Measurements from ENCODE around the gene CATSPERZ.

The CATSPERZ gene, protein sequence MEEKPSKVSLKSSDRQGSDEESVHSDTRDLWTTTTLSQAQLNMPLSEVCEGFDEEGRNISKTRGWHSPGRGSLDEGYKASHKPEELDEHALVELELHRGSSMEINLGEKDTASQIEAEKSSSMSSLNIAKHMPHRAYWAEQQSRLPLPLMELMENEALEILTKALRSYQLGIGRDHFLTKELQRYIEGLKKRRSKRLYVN

DNA sequence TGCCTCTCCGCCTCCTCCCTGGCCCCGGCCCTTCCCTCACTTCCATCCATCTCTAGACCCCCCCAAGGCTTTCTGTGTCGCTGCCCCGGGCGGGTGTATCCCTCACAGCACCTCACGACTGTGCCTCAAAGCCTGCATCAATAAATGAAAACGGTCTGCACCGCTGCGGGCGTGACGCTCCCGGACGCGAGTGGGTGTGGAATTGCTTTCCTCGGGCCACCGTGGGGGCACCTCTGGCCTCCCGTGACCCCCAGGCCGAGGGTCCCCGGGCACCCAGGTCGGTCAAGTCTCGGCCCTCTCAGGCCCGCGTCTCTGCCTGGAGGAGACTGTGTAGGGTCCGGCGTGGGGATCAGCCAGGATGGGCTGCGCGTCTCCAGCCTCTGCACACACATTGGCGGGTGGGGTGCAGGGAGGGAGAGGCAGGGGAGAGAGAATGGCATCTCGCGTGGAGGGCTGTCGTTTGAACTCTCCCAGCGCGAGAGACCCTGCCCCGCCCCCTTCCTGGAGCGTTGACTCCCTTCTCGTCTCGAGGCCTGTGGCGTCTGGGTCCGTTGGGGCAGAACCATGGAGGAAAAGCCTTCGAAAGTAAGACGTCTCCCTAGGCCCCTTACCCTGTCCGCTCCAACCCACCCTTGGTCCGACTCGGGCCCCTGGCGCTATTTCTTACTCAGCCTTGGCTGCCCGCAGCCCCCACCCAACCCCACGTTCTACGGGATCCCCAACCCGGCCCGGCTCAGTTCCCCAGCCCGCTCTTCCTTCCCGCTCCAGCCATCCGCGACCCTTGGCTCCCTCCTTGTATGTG, at the start of gene CATSPERZ:
Gene CATSPERZ (plus strand): TSS at position 512 of the 802 bp plus-strand sequence. CDS start 53 bp downstream, at position 565.
- peak in 1 of 14 donors; percentile 46 for DNase-seq

DNA sequence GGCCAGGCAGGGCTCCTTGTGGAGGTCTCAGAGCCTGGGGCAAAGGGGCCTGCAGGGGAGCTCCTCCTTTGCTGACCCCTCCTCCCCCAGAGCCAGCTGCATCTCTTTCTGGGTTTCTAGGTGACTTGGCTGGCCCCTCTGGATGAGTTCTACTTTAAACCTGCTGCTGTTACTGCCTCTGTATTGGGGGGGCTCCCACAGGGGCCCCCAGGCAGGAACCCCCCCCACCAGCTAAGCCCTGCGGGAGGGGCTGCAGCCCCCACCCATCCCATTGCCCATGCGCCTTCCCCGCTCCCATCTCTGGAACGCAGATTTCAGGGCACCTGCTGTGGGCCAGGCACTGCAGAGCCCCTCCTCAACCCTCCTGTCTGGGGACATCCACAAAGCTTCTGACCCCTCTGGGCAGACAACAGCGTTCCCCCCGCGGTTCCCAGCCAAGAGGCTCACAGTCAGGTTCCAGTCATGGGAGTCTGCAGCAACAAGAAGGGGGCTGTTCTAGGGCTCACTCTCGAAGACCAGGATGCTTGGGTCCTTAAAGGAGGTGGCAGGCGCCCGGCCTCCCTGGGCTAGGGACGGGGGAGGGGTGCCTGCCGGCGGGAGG, 49.6 kb upstream of the CATSPERZ start:
- DNase-seq = no peak

DNA sequence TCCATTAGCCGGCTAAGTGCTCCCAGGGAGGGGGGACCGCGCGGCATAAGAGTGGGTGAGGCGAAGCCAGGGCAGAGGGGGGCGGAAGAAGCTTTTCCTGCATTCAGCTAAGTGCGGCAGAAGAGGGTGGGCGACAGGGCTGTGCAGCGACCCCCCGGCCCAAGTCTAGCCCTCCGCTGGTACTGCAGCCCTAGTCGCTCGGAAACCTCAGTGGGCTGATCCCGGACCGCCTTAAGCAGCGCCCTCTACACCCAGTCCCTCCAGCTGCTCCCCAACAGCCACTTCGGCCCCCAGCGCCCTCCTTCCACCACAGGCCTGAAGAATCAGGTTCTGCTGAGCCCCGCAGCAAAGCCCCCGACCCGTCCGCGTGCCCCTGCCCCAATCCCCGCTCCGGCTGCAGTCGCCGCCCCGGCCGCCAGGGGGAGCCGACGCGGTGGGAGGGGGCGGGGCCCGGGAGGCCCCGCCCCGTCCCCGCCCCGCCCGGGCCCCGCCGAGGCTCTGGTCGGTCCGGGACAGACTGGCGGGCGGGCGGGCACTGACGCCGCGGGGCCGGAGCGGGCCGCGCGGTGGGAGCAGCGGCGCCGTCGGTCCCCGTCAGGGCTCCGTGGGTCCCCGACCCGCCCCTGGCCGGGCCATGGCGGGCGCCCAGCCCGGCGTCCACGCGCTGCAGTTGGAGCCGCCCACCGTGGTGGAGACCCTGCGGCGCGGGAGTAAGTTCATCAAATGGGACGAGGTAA, 49.0 kb upstream of the CATSPERZ start, which contains the start of gene PLCB3:
Gene PLCB3 (plus strand): TSS at position 515 of the 737 bp plus-strand sequence. CDS start 120 bp downstream, at position 635.
- peak in 8 of 14 donors; percentile 19 to 80 (median 43) for DNase-seq

DNA sequence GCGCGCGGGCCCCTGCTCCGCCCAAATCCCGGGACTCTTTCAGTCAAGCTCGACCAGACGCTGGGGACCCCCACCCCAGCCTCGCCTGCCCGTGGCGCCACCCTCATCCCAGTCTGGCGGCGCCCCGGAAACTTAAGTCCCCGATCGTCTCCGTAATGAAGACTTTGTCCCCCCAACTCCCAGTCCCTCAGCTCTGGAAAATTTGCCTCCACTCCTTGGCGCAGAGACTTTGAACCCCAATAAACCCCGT, 48.5 kb upstream of the CATSPERZ start:
- DNase-seq = no peak

DNA sequence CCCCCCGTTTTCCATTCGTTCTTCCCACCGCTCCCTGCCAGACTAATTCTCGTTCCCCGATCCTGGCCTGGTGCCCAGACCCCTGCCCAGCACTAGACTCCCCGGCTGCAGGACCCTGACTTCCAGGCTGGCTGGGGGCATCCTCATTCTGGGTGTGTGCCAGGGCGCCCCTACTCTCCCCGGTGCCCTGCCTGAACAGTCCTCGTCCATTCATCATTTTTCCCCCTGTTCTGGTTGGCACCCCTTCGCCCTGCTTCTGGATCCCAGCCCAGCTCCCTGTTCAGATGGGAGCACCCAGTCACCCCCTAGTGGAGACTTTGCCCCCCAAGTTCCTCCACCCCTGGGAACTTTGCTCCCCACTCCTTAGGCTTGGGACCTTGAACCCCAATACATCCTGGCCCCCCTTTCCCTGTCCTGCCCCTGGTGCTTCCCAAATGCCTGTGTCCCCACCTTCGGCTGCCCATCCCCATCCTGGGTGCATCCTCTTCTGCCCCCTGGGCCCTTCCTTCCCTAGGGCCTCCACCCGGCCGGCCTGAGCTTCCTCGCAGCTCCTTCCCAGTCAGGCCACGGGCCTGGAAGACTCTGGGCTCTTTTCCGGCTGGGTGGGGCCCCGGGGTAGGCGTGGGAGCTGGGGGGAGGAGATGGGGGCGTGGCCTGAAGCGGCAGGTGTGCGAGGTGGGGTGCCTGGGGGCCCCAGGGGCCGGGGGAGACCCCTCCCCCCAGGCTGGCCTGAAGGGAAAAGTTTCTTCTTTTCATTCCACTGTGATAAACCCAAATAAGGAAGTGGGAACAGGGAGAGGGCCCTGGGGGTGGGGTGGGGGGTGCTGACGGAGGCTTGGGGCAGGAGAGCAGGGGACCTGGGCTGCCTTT, 47.9 kb upstream of the CATSPERZ start:
- no peak for DNase-seq

DNA sequence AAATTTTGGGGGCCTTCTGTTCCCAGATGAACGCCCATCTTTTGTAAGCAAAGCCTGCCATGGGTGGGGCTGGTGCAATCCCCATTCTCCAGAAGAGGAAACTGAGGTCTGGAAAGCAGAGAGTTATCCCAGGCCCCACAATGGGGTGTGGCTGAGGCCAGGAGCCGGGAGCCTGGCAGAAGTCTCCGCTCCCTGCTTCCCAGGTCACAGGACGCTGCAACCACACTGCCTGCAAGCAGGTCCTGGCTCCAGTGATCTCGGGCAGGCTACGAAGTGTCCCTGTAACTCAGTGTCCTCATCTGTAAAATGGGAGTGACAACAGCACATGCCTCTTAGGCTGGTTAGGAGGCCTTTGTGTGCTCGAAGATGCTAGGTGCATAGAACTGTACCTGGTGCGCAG, 47.1 kb upstream of the CATSPERZ start:
- no peak for DNase-seq

DNA sequence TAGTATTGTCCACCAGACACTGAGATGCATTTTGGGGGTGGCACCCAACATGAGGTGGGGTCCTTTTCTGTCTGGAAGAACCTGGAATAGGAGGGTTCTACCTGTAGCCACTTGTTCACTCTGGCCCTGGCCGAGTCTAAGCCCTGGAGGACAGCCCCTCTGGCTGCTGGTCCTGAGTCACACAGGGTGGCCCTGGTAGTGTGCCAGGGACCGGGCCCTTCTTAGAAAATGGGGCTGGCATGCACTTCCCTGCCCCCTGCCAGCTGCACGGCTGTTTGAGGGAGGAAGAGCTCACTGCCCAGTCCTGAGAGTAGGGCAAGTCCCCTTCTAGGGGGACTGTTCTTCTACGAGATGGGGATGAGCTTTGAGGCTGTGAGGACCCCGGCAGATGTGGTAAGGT, 46.7 kb upstream of the CATSPERZ start:
- DNase-seq = peak in 9 of 14 donors; percentile 28 to 80 (median 53)

DNA sequence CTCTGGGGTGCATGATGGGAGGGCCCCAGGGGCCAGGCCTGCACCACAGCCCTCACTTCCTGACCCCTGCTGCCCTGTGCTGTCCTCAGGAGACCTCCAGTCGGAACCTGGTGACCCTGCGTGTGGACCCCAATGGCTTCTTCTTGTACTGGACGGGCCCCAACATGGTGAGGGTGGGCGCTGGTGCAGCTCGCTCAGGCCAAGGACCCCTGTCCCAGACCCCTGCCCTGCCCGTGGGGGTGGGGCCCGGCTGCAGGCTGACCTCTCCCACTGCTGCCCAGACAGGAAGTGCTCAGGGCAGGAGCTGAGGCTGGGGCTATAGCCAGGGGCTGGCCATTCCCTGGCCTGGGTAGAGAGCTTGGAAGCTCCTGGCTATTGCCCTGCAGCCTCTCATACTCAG, 45.8 kb upstream of the CATSPERZ start:
- DNase-seq = no peak

DNA sequence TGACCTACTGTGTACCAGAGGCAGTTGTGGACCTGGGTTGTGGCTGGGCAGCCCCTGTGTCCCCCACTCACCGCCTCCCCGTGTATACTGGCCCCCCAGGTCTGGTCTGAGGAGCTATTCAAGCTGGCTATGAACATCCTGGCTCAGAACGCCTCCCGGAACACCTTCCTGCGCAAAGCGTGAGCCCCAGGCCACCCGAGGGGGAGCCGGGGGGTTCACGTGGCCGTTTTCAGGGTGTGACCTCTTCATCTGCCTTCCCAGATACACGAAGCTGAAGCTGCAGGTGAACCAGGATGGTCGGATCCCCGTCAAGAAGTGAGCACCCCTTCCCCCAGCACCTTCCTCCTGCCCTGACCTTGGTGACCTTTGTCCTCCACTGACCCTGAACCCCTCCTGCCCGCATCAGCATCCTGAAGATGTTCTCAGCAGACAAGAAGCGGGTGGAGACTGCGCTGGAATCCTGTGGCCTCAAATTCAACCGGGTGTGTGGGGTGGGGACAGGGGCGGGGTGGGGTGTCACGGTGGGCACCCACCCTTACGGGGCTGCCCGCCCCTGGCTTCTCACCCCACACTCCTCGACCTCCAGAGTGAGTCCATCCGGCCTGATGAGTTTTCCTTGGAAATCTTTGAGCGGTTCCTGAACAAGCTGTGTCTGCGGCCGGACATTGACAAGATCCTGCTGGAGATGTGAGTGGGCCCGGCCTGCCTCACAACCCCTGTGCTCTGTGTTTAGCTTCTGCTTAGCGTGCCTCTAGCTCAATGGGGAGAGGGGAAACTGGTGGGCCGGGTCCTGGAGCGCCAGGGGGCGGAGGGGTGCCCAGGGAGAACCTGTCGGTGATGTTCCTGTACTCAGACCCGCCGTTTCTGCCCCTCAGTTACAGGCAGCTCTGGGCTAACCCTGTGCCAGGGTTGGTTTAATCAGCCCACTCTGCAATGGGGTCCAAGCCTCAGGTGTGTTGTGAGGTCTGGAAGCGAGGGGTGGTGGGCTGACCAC, 44.7 kb upstream of the CATSPERZ start:
- DNase-seq = no peak

DNA sequence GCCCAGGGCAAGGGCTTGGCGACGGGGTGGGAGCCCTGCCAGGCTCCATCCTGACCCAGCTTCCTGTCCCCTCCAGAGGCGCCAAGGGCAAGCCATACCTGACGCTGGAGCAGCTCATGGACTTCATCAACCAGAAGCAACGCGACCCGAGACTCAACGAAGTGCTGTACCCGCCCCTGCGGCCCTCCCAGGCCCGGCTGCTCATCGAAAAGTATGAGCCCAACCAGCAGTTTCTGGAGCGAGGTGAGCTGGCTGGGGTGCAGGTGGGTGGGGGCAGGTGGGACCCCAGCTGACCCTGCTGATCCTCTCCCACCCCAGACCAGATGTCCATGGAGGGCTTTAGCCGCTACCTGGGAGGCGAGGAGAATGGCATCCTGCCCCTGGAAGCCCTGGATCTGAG, 43.9 kb upstream of the CATSPERZ start:
- DNase-seq = no peak

DNA sequence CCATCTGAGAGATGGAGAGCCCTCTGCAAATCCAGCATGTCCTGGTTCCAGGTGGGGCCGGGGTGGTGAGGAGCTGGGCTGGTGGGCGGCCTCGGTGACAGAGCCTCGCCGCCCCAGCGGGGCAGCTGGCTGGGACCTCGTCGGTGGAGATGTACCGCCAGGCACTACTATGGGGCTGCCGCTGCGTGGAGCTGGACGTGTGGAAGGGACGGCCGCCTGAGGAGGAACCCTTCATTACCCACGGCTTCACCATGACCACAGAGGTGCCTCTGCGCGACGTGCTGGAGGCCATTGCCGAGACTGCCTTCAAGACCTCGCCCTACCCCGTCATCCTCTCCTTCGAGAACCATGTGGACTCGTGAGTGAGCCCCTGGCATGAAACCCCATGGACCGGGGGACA, 41.8 kb upstream of the CATSPERZ start:
- DNase-seq = no peak

DNA sequence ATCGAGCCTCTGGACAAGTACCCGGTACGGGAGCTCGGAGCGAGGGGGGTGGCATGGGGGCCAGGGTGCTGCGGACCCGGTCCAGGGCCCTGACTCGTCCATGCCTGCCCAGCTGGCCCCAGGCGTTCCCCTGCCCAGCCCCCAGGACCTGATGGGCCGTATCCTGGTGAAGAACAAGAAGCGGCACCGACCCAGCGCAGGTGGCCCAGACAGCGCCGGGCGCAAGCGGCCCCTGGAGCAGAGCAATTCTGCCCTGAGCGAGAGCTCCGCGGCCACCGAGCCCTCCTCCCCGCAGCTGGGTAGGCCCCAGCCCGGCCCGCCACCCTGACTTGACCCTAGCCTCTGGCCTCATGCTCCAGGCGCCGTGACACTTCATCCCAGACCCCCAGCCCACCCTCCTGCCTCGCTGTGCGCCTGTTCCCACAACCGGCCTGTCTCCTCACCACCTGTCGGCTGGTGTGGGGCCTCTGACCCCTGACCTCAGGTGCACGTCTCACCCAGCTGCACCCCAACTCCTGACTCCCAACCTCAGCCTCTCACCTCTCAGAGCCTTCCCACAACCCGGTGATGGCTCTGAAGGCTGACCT, 41.1 kb upstream of the CATSPERZ start:
- no peak for DNase-seq

DNA sequence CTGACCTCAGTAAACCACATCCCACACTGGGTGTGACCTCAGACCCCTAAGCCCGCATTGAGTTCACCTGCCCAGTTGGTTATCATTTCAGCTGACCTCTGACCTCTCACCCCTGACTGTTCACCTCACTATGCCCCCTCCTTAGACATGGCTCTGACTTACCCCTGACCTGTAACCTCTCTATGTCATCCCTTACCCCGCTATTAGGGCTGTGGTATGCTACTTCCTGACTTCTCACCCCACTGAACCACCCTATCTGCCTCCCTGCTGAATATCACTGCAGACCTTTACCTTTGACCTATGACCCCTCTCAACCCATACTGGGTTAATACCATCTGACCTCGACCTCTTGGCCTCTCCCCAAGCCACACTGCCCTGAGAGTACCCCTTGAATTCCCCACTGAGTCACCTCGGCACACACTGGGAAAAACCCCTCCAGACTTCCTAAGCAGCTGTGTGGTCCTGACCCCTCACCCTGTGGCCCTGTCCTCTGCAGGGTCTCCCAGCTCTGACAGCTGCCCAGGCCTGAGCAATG, 40.6 kb upstream of the CATSPERZ start:
- no peak for DNase-seq

DNA sequence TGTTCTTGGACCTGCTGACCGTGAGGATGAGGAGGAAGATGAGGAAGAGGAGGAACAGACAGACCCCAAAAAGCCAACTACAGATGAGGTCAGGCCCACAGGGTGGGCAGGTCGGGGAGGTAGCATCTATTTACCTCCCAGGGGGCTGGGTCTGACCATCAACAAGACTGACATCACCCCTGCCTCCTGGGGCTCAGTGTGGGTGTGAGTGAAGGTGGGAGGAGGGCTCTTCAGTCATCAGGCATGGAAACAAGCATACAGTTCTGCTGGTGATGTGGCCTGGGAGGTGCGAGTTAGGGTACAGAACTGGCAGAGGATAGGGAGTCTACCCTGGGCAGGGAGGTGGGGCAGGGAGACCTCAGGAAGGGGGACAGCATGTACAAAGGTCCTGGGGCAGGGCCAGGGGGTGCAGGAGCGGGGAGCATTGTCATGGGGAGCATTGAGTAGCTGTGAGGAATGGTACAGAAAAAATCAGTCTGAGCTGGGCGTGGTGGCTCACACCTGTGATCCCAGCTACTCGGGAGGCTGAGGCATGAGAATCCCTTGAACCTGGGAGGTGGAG, 39.9 kb upstream of the CATSPERZ start:
- DNase-seq = no peak

DNA sequence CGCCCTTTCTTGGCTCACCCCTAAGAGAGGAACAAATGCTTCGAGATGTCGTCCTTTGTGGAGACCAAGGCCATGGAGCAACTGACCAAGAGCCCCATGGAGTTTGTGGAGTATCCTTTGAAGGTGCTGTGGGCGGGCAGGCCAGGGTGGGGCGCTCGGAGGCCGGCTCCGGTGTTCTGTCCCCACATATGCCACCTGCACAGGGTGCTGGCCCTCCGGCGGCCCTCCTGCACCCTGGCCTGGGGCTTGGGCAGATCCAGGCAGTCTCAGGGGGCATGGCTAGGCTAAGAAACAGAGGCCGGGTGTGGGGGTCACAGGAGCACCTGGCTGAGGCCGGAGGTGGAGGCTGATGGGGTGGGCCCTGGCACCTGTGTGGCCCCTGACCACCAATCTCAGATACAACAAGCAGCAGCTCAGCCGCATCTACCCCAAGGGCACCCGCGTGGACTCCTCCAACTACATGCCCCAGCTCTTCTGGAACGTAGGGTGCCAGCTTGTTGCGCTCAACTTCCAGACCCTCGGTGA, 38.5 kb upstream of the CATSPERZ start:
- no peak for DNase-seq

DNA sequence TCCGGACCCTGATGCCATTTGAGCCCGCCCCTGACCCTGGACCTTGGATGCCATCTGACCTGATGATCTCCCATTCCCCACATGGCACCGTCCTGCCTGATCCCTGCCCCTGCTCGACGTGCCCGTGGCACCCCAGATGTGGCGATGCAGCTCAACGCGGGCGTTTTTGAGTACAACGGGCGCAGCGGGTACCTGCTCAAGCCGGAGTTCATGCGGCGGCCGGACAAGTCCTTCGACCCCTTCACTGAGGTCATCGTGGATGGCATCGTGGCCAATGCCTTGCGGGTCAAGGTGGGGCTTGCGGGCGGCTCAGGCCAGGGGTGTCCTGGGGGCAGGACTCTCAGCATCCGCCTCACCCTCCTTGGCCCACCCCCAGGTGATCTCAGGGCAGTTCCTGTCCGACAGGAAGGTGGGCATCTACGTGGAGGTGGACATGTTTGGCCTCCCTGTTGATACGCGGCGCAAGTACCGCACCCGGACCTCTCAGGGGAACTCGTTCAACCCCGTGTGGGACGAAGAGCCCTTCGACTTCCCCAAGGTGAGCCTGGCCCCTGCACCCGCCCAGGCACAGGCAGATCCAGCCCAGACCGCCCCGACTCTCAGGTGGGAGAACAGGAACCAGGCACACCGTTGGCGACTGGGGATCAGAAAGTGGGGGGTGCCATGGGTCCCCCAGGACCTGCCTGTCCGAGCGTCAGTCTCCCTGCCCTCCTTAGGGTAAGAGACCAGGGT, 37.7 kb upstream of the CATSPERZ start:
- no peak for DNase-seq

DNA sequence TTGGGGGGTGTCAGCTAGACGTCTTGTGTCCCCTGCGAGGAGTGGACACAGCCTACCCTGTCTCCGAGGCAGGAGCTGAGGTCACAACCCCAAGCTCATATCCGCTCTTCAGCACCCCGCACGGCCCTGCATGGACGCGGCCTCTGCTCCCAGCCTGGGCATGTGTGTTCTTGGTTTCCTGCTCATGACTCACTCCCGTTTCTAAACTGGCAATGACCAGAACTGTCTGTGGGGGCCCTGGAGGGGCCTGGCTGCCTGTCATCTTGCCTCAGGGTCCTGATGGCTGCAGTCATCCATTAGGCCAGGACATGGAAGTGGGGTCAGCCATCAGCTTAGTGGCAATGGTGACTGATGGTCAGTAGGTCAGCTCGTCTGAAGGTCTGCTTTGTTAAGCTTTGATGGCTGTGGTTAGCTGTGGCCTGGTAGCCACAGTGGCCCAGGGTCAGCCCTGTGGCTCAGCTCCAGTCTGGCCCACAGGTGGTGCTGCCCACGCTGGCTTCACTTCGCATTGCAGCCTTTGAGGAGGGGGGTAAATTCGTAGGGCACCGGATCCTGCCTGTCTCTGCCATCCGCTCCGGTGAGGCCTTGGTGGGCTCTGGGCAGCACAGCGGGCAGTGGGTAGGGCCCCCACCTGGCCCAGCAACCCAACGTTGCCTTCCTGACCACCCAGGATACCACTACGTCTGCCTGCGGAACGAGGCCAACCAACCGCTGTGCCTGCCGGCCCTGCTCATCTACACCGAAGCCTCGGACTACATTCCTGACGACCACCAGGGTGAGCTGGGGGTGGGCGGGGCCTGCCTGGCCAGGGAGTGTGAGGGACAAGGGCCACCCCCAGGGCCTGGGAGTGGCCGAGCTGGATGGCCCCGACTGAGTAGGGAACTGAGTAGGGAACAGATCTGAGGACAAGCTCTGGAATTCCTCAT, 36.9 kb upstream of the CATSPERZ start:
- DNase-seq = no peak

DNA sequence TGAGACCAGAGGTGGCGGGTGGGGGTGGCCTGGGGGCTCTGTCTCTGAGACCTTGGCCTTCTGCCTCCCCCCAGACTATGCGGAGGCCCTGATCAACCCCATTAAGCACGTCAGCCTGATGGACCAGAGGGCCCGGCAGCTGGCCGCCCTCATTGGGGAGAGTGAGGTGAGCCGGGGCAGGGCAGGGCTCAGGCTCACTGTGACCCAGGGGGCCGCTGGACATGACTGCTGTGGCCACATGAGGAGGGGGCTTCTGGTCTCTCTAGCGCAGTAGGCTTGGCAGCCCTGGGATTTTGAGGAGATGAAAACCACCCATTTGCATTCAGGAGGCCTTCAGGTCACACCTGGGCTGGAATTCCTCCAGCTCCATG, 36.2 kb upstream of the CATSPERZ start:
- DNase-seq = no peak

Measured in C1 segment of cervical spinal cord (tissue), 14 donors.